NK-92 treated with Interleukin-12 subunit alpha and Interleukin-12 subunit beta, amount 100 ng/mL, for 24 hours (cell line): ENCODE results near the gene VTCN1.

Source experiments
- DNase-seq: peaks from one replicate; lab custom pipeline; 2025; lab: John Stamatoyannopoulos, UW

The VTCN1 gene

DNA sequence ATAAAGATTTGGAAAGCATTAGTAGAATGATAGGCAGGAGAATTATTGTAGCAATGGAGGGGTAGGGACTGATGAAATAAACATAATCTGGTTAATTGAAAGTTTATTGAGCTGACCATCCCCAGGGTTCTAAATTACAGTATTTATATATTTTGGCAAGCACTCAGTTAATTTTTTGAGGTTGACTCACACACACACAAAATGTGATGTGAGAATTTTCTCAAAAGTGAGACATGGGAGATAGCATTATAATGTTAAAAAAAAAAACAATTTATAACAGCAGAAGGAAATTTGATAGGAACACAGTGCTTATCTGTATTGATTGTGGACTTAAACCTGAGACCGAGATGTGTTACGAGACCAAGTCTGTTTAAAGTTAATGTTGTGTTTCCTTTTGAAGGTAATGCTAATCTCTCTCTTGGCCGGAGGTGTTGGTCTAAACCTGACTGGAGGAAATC, 113.7 kb downstream of the VTCN1 start:
- no peak for DNase-seq

DNA sequence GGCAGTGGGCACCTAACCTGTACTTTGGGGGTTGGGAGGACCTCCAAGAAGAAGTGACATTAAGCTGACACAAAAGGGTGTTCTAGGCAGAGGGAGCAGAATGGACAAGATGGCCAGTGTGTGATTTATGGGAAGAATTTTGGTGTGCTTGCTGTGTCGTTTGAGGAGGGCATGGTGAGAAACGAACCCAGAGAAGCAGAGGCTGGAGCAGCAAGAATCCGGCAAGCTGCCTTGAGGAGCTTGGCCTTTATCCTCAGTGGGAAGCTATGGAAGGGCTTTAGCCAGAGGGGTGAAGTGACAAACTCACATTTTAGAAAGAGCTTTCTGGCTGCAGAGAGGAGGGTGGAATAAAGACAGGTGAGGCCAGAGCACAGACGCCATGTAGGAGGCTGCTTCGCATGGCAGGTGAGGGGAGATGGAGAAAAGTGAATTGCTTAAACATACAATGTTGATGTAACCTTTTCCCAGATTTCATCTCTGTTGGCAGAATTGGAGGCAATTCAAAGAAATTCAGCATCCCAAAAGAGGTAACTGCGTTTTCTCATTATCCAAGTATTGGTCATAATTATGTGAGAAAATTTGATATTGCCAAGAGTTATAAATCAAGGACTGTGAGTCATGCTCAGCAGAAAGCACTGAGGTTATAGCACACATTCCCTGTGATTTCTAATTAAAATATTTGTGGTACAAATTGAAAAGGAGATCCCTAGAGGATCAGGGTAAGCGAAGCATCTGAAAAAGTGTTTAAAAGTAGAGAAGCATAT, 115.7 kb downstream of the VTCN1 start:
- DNase-seq: no peak

DNA sequence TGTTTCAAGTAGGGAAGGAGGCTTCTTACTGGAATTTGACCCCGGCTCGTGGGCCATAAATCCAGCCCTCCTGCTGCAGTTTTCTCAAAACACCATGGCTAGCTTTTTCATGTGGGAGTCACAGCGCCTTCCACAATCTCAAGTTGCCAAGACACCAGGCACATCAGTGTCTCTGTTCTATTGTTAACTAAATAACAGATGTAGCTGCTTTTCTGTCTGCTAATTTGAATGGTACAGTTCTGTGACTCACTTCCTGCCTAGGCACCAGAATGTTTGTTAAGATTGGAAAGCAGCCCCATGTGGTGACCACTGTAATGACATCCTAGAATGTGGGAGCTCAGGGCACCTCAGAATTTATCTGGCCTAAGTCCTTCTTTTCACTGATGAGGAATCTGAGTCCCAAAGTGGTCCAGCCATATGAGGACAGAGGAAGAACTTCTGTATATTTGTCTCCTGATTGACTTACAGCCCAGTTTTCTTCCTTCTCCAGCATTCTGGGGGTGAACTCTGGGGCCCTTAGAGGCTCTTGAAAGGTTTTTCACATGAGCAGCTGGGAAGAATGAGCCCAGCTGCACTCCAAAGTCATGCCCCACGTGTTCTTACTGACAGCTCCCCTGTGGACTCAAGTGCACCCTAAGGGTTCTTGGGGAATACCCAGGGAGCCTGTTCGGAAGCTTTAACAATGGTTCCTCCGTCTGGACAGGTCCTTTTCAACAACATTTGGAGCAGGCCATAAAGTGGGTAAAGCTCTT, 116.7 kb downstream of the VTCN1 start:
- peak; percentile 21 for DNase-seq
